Left renal pelvis (tissue), 4 donors: Measurements from ENCODE around the gene METTL9. TPM values are rescaled to one million over a fixed set of nuclear protein-coding genes. Genes with fewer than 3 reads are reported as not detected.
"Not testable (repeated sequence)": the region's sequence is repeated elsewhere in the genome, so short reads cannot be mapped to it uniquely, and the experiment has no call there.

Experiments
- DNase-seq, 4 donors: peaks; one replicate each; pipeline ENCODE4 v3.0.0-alpha.2; 2013; ENCODE audit warnings: low read depth in 4 of 4, low spot score in 3 of 4
- polyA plus RNA-seq, 4 donors: library from polyadenylated mRNA; unstranded; fragments of 120-200 nt; gene quantifications; one replicate each; pipeline ENCODE4 v1.2.1, GENCODE V29; 2013; ENCODE audit not compliant: insufficient read length in 4 of 4

The METTL9 gene
- polyA plus RNA-seq, 4 donors, result 146 to 285 (median 255) TPM

GRCh38 chr16:21608639-21609328 is 9.4 kb downstream of the METTL9 start:
- DNase-seq, result no peak

- DNase-seq, result no peak
These were observed 10.7 kb downstream of the METTL9 start for GRCh38 chr16:21610006-21610544.

GRCh38 chr16:21610766-21611165 is 11.4 kb downstream of the METTL9 start:
- DNase-seq, result no peak

- no peak for DNase-seq
These were observed 11.8 kb downstream of the METTL9 start for GRCh38 chr16:21611198-21611555.

- DNase-seq, result no peak
These were observed 12.4 kb downstream of the METTL9 start for GRCh38 chr16:21611556-21612384.

- DNase-seq, result no peak
These were observed 14.0 kb downstream of the METTL9 start for GRCh38 chr16:21613361-21613760.

GRCh38 chr16:21613781-21614180 is 14.4 kb downstream of the METTL9 start:
- no peak for DNase-seq

GRCh38 chr16:21614896-21615295 is 15.5 kb downstream of the METTL9 start:
- no peak for DNase-seq

GRCh38 chr16:21617607-21618006 is 18.2 kb downstream of the METTL9 start:
- DNase-seq, result no peak

- DNase-seq, result no peak
These were observed 18.9 kb downstream of the METTL9 start for GRCh38 chr16:21618281-21618680.

GRCh38 chr16:21619765-21620425 is 20.5 kb downstream of the METTL9 start:
- no peak for DNase-seq

- DNase-seq, result no peak
These were observed 21.2 kb downstream of the METTL9 start for GRCh38 chr16:21620592-21620991.

GRCh38 chr16:21622545-21622944 is 23.2 kb downstream of the METTL9 start:
- DNase-seq, result no peak

- DNase-seq, result no peak
These were observed 25.6 kb downstream of the METTL9 start for GRCh38 chr16:21625026-21625425.

GRCh38 chr16:21626659-21627277 is 27.4 kb downstream of the METTL9 start:
- no peak for DNase-seq

- no peak for DNase-seq
These were observed 28.8 kb downstream of the METTL9 start for GRCh38 chr16:21628121-21628726.

- no peak for DNase-seq
These were observed 29.4 kb downstream of the METTL9 start for GRCh38 chr16:21628772-21629171.

- DNase-seq, result not testable (repeated sequence)
These were observed 30.5 kb downstream of the METTL9 start for GRCh38 chr16:21629616-21630539.

- not testable (repeated sequence) for DNase-seq
These were observed 31.5 kb downstream of the METTL9 start for GRCh38 chr16:21630866-21631265.
